GM18499 (cell line): ENCODE measurements around the gene LAMTOR5.
"Not testable (repeated sequence)": the region's sequence is repeated elsewhere in the genome, so short reads cannot be mapped to it uniquely, and the experiment has no call there.

Source experiments
- ATAC-seq: cut with Tn5 transposase; IDR thresholded peaks from one replicate; pipeline ENCODE4 v1.9.1; 2021; ENCODE audit warnings: moderate number of reproducible peaks; ENCODE audit not compliant: insufficient read depth, unreplicated experiment

Gene LAMTOR5

GRCh38 chr1:110430366-110430765 is 22.9 kb upstream of the LAMTOR5 start:
- no peak for ATAC-seq

GRCh38 chr1:110428946-110429345 is 21.5 kb upstream of the LAMTOR5 start:
- ATAC-seq = no peak

GRCh38 chr1:110426854-110427253 is 19.4 kb upstream of the LAMTOR5 start:
- no peak for ATAC-seq

- no peak for ATAC-seq
These were observed 18.2 kb upstream of the LAMTOR5 start for GRCh38 chr1:110425612-110426152.

- no peak for ATAC-seq
These were observed 17.5 kb upstream of the LAMTOR5 start for GRCh38 chr1:110424699-110425611.

- ATAC-seq = no peak
These were observed 13.6 kb upstream of the LAMTOR5 start for GRCh38 chr1:110420874-110421793.

GRCh38 chr1:110420023-110420662 is 12.6 kb upstream of the LAMTOR5 start:
- ATAC-seq = no peak

GRCh38 chr1:110418729-110419128 is 11.2 kb upstream of the LAMTOR5 start:
- no peak for ATAC-seq

- not testable (repeated sequence) for ATAC-seq
These were observed 5.6 kb upstream of the LAMTOR5 start for GRCh38 chr1:110413045-110413444.

GRCh38 chr1:110412576-110412975 is 5.1 kb upstream of the LAMTOR5 start:
- no peak for ATAC-seq

- ATAC-seq = no peak
These were observed 3.8 kb upstream of the LAMTOR5 start for GRCh38 chr1:110411173-110411735.

GRCh38 chr1:110409316-110409715 is 1.8 kb upstream of the LAMTOR5 start:
- no peak for ATAC-seq

GRCh38 chr1:110408488-110408887 is 994 bp upstream of the LAMTOR5 start:
- ATAC-seq = no peak

GRCh38 chr1:110406407-110406806 is 1.1 kb downstream of the LAMTOR5 start:
- not testable (repeated sequence) for ATAC-seq

GRCh38 chr1:110404401-110404800 is 3.1 kb downstream of the LAMTOR5 start:
- ATAC-seq = no peak

- no peak for ATAC-seq
These were observed 3.7 kb downstream of the LAMTOR5 start for GRCh38 chr1:110403805-110404204.

GRCh38 chr1:110396259-110396958 is 11.1 kb downstream of the LAMTOR5 start:
- ATAC-seq = not testable (repeated sequence)

GRCh38 chr1:110394493-110394820 is 13.0 kb downstream of the LAMTOR5 start:
- no peak for ATAC-seq

- no peak for ATAC-seq
These were observed 13.6 kb downstream of the LAMTOR5 start for GRCh38 chr1:110393691-110394492.
